CD4-positive, alpha-beta T cell treated with Interleukin-6 at 100 ng/mL for 8 hours (primary cell): Measurements from ENCODE around the gene NOS2.
"Not testable (repeated sequence)": the region's sequence is repeated elsewhere in the genome, so short reads cannot be mapped to it uniquely, and the experiment has no call there.

ENCODE experiments used
- DNase-seq: peaks from one replicate; pipeline ENCODE4 v3.0.0-alpha.2; 2020; ENCODE audit warnings: mixed read lengths, low spot score

The NOS2 gene

GRCh38 chr17:27800522-27800921 is at the start of gene NOS2:
TSS of gene NOS2 (minus strand) at chr17:27800529. CDS start at chr17:27798809, 1,720 bp downstream.
- DNase-seq = no peak

GRCh38 chr17:27849474-27850185 is 49.3 kb upstream of the NOS2 start:
- DNase-seq = no peak

DNA sequence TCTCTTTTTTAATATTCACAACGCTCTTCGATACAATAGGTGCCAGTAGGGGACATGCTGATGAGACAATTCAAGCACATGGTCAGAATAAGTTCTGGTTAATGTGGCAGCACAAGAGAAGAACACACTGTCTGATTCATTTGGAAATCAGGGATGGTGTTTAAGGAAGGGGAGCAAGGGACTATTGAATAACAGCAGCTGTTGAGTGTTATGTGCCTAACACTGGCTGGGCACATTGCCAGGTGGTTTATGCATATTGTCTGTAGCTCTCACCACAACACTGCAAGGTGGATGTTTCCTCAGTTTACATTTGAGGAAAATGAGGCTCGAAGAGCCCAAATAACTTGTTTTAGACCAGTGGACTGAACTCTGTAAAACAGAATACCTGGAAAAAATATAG is 48.6 kb upstream of the NOS2 start:
- no peak for DNase-seq

DNA sequence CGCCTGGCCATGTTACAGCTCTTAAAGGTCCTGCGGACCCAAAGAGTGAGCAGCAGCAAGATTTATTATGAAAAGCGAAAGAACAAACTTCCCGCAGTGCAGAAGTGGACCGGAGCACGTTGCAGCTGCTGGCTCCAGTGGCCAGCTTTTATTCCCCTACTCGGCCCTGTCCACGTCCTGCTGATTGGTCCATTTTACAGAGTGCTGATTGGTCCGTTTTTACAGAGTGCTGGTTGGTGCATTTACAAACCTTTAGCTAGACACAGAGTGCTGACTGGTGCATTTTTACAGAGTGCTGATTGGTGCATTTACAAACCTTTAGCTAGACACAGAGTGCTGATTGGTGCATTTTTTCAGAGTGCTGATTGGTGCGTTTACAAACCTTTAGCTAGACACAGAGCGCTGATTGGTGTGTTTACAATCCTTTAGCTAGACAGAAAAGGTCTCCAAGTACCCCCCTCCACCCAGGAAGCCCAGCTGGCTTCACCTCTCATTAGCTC is 46.5 kb upstream of the NOS2 start:
- DNase-seq = not testable (repeated sequence)

GRCh38 chr17:27846042-27846655 is 45.8 kb upstream of the NOS2 start:
- DNase-seq = peak; percentile 38

DNA sequence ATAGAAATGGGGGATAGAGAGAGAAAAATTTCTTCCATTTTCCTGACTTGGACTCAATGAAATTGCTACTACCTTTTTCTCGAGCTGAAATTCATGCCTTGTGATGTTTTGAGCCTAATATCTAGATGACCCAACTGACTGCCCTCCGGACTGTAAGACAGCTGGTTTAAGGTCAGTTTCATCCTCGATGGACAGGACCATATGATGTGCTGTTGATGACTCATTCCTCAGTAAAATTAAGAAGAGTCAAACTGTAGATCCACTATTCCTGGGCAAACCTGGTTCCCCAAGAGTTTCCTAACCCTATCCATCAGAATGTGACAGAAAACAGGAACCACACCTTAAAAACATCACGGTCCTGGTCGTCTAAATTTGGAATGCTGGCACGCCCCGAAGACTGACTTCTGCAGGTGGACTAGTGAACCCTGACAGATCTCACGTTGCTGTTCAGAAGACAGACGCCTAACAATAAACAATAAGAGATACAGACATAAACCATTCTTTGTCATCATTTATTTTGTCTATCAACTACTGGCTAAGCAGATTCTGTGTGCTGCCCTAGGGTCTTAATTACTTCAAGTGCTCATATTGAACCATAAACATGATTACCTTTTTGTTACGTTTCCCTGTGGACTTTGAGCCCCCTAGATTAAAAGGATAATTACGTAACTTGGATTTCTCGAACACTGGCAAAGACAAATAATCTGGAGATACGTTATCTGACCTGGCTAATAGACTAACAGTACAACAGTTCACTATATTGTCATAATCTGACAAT is 45.1 kb upstream of the NOS2 start:
- no peak for DNase-seq

- no peak for DNase-seq
These were observed 40.4 kb upstream of the NOS2 start for GRCh38 chr17:27840688-27841087.

GRCh38 chr17:27840406-27840678 is 40.0 kb upstream of the NOS2 start:
- not testable (repeated sequence) for DNase-seq

- DNase-seq = not testable (repeated sequence)
These were observed 39.5 kb upstream of the NOS2 start for GRCh38 chr17:27839571-27840405.

DNA sequence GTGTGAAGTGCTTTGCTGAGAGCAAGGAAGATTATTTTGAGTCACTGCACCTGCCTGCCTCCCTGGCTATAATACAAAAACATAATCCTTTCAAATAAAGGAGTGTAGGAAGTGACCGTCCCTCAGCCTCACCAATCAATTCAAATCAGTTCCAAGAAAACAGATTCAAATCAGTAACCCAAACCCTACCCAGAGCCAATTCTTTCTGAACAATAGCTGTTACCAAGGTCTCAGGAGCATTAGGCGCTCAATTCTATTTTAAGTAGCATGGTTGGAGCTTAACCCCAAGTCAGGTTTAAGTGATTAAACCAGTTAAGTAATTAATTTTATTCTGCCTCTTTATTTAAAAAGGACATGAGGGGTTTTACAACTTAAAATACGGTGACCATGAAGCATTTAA is 38.3 kb upstream of the NOS2 start:
- not testable (repeated sequence) for DNase-seq

DNA sequence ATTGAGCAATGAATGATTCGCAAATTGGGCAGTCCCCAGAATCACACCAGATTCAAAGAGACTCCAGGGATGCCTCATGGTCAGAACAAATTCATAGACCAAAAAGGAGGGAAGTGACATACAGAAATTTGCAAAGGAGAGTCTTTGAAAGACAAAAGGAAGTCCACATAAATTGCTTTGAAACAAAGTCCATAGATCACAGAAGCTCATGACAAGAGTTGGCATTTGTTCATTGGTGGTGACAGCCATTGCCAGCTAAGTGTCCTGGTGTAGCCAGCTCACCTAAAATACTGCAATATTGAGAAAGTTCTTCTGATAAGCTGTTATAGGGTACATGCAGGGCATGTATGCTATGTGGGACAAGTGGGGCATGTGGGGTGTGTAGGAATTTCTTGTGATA is 37.4 kb upstream of the NOS2 start:
- DNase-seq = not testable (repeated sequence)

DNA sequence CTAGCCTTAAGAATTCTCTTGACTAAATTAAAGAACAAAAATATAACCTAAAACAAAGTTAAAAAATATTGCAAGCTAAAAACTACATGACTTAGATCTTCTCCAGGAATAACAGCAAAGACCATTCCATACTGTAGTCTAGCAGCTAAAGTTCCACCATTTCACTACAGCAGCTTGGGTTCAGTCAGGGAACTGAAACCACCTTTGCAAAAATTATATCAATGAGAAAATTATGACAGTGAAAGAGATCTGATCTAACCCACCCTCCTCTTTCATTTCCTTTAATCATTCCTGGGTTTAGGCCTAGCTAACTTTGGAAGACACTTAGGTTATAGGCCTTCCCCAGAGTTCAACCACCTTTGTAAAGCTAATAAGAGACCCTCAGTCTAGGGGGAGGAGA is 36.3 kb upstream of the NOS2 start:
- no peak for DNase-seq

DNA sequence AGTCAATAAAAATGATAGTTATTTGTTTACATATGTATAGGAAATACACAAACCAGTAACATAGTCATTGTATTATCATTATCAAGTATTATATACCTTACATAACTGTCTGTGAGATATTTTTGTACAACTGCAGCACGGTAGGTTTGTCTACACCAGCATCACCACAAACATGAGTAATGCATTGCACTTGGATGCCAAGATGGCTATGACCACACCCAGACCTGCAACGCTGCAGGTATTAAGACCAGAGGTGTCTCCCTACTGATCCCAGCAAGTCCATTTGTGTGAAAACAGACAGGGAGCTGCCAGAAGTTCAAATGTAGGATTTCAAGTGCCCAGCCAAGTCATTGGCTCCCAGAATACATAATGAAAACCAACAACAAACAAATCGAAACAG is 34.2 kb upstream of the NOS2 start:
- no peak for DNase-seq

DNA sequence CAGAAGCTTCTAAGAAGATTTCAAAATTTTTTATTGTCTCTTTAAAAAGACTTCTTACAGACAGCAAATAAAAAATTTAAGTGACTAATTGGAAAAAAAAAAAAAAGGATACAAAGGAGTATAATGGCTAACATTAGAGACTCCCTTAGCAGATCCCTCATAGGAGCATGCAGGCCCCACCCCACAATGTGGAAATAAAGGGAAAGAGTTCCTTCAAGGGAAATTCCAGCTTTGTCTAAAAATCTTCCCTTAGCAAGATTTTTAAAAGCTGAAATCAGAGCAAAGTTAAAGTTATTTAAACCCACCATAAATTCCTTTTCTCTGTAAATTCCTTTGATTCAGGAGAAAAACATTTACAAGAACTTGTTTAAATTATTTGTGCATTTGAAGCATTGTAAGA is 32.5 kb upstream of the NOS2 start:
- no peak for DNase-seq

- not testable (repeated sequence) for DNase-seq
These were observed 29.6 kb upstream of the NOS2 start for GRCh38 chr17:27829888-27830287.

- DNase-seq = not testable (repeated sequence)
These were observed 28.9 kb upstream of the NOS2 start for GRCh38 chr17:27829143-27829711.

- DNase-seq = no peak
These were observed 25.1 kb upstream of the NOS2 start for GRCh38 chr17:27825459-27825858.

- DNase-seq = no peak
These were observed 24.4 kb upstream of the NOS2 start for GRCh38 chr17:27824745-27825144.

GRCh38 chr17:27824176-27824715 is 23.9 kb upstream of the NOS2 start:
- DNase-seq = no peak

DNA sequence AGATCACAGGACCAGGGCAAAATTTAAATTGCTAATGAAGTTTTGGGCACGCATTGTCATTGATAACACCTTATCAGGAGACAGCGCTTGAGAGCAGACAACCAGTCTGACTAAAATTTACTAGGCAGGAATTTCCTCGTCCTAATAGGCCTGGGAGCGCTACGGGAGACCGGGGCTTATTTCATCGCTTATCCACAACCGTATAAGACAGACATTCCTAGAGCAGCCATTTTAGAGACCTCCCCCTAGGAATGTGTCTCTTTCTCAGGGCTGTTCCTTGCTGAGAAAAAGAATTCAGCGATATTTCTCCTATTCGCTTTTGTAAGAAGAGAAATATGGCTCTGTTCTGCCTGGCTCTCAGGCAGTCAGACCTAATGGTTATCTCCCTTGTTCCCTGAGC is 21.8 kb upstream of the NOS2 start:
- DNase-seq = not testable (repeated sequence)

GRCh38 chr17:27821318-27821717 is 21.0 kb upstream of the NOS2 start:
- DNase-seq = no peak

GRCh38 chr17:27819145-27819544 is 18.8 kb upstream of the NOS2 start:
- no peak for DNase-seq
